ENCODE data around the gene RUVBL1.

RUVBL1 gene

DNA sequence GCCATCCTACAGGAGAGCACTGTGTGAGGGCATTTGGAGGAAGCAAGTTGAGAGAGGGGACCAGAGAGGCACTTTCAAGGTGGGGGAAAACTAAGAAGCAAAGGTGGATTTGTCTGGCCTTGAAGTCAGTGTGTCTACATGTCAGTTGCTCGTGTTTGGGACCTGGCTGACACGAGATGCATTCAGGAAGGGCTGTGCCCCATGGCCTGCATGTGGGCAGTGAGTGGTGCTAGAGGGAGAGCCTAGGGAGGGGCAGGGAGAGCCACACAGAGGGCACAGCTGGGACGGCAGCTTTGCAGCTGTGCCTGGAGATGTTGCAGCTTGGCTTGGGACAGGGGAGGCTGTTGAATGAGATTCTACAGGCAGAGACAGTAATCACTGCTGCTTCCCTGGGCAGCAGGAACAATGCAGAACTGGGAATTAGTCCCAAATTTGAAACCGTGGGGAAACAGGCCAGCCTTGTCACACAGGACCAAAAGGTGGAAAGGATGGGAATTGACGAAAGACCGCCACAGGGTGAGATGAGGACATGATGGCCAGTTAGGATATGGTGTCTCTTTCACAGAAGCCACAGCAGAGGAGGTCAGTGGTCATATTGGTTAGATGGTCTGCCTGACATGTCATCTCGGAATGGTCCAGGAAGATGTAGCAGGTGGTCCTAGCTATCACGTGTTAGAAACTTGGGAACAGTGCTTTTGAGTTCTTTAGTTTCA, 61.4 kb downstream of the RUVBL1 start:
- H4K20me1 ChIP-seq: peaks cover 57 to 100% (median 97%) of the 10 kb centered on the region in 11 experiments; a peak in 21 of 22 replicates
- H3K9ac ChIP-seq: no peak overlapping the region
- no peaks in the 10 kb centered on the region for H3K27me3 ChIP-seq
- no peak for TF ChIP-seq Cebpa-rat (IDR thresholded peaks at IDR 0.05)
- no peak overlapping the region for H3K27ac ChIP-seq
- H3K4me1 ChIP-seq: no peaks in the 10 kb centered on the region
- H3K9me3 ChIP-seq (replicated peaks in 1 of 11): no peaks in the 10 kb centered on the region
- no peak overlapping the region for H3K4me3 ChIP-seq
- peaks cover 99 to 100% (median 100%) of the 10 kb centered on the region in 11 experiments for H3K36me3 ChIP-seq
- no peak overlapping the region for H3K4me2 ChIP-seq

GRCh38 chr3:128060473-128061381, 62.9 kb downstream of the RUVBL1 start:
- peaks cover 52 to 100% (median 97%) of the 10 kb centered on the region in 11 experiments; a peak in 21 of 22 replicates for H4K20me1 ChIP-seq
- H3K9ac ChIP-seq: 0 out of 22 replicates have a peak overlapping the region, but pooled peaks of 1 of the 11 experiments have one; percentile 5
- H3K4me1 ChIP-seq: peaks cover 0 to 3% (median under 1%) of the 10 kb centered on the region in 10 experiments; a peak in 7 of 20 replicates
- no peak overlapping the region for H3K27ac ChIP-seq
- TF ChIP-seq Cebpa-rat (IDR thresholded peaks at IDR 0.05): no peak
- H3K4me2 ChIP-seq: no peak overlapping the region
- H3K4me3 ChIP-seq: no peak overlapping the region
- no peaks in the 10 kb centered on the region for H3K27me3 ChIP-seq
- H3K9me3 ChIP-seq (replicated peaks in 1 of 11): no peaks in the 10 kb centered on the region
- peaks cover 99 to 100% (median 100%) of the 10 kb centered on the region in 11 experiments for H3K36me3 ChIP-seq

DNA sequence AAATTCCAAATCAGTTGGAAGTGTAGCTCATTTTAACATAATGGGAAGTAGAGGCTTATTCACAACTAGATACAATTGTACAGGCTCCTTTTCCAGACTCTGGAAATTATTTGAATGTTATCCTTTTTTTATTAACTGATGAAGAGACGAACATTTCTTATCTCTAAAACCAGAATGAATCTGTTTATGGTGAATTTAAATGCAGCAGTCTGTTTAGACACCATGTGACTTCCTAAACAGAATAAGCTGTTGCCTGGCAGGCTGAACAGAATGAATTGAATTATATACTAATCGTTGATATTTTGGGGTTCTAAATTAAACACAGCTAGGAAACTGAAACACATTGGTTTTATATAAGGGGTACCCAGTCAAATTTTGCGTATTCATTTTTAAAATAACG, 67.4 kb downstream of the RUVBL1 start:
- Histone ChIP-seq H3K4me3 (no peak overlapping the region), H3K4me2 (no peak overlapping the region), H3K27me3 (no peaks in the 10 kb centered on the region), H3K27ac (no peak overlapping the region), H3K36me3 (peaks cover 78 to 85% (median 80%) of the 10 kb centered on the region in 11 experiments), H3K4me1 (peaks cover 28 to 33% (median 30%) of the 10 kb centered on the region in 10 experiments), H3K9me3 (replicated peaks in 1 of 11) (no peaks in the 10 kb centered on the region), H4K20me1 (peaks cover 48 to 89% (median 79%) of the 10 kb centered on the region in 11 experiments), H3K9ac (no peak overlapping the region)
- TF ChIP-seq Cebpa-rat (IDR thresholded peaks at IDR 0.05): no peak

DNA sequence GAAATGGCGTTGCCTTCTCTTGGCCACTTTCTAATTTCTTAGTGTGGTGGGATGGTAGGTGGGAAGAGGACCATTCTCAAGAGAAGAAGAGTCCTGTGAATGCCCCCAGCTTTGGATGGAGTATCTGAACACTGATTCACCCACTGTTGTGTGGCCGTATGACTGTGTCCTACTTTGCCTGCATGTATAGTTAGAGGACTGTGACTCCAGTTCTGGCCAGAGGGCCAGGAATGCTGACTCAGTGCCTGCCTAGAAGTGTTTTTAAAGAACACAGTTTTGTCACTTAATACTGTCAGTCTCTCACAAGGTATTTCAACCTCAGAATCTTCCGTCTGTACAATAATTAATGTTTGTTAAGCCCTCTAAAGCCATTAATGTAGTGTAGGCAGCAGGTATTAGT, 69.2 kb downstream of the RUVBL1 start:
- no peaks in the 10 kb centered on the region for H3K27me3 ChIP-seq
- peaks cover 59 to 66% (median 61%) of the 10 kb centered on the region in 11 experiments for H3K36me3 ChIP-seq
- no peaks in the 10 kb centered on the region for H3K9me3 ChIP-seq (replicated peaks in 1 of 11)
- peaks cover 37 to 70% (median 60%) of the 10 kb centered on the region in 11 experiments for H4K20me1 ChIP-seq
- no peak for TF ChIP-seq Cebpa-rat (IDR thresholded peaks at IDR 0.05)
- H3K27ac ChIP-seq: peak overlapping the region in 4 of 11 experiments; percentile 3 to 12 (median 7); a peak in 3 of 22 replicates
- H3K4me2 ChIP-seq: peak overlapping the region; percentile 81 to 98 (median 92)
- peak overlapping the region; percentile 93 to 99 (median 98); a peak in 21 of 22 replicates for H3K9ac ChIP-seq
- peak overlapping the region; percentile 87 to 100 (median 97) for H3K4me3 ChIP-seq
- peaks cover 32 to 37% (median 34%) of the 10 kb centered on the region in 10 experiments for H3K4me1 ChIP-seq

GRCh38 chr3:128053614-128054013, 70.0 kb downstream of the RUVBL1 start:
- Histone ChIP-seq H3K27me3 (no peaks in the 10 kb centered on the region), H3K4me3 (peak overlapping the region; percentile 87 to 100 (median 97)), H3K4me1 (peaks cover 32 to 37% (median 34%) of the 10 kb centered on the region in 10 experiments), H3K36me3 (peaks cover 51 to 58% (median 53%) of the 10 kb centered on the region in 11 experiments), H3K27ac (peak overlapping the region in 8 of 11 experiments; percentile 92 to 98 (median 96); a peak in 17 of 22 replicates), H4K20me1 (peaks cover 31 to 62% (median 54%) of the 10 kb centered on the region in 11 experiments), H3K9me3 (replicated peaks in 1 of 11) (no peaks in the 10 kb centered on the region), H3K4me2 (peak overlapping the region; percentile 81 to 98 (median 92)), H3K9ac (peak overlapping the region; percentile 93 to 99 (median 98))
- no peak for TF ChIP-seq Cebpa-rat (IDR thresholded peaks at IDR 0.05)

DNA sequence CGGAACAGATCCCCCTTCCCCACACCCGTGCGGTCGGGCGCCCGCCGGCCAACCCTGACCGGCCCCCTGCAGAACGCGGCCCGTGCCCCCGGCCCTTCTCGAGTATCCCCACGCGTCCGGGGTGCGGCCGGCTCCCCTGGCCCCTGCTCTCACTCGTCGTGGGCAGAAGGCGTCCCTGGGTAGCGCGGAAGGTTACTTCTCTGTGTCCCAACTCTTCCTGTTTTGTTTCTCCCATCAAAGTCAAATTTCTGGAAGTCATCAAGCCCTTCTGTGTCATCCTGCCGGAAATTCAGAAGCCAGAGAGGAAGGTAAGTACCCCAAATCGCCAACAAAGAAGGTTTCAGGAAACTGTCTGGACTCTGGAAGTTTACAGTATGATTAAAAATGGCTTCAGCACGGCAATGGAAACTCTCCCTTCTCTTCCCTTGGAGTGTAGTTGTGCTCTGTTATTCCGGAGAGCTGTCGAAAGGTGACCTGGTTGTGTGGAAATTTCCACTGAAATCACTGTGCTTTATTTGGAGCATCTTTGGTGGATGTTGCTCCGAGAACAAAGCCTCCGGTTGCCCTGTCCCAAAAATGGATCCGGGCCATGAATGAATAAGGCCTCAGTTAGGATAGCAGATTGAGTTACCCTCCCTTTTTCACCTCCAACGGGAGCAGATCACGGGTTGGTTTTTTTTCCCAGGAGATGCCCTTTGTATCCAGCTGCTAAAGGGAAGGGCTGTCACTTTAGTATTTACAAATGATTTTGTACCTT, 70.8 kb downstream of the RUVBL1 start:
- no peaks in the 10 kb centered on the region for H3K9me3 ChIP-seq (replicated peaks in 1 of 11)
- peak overlapping the region; percentile 81 to 98 (median 92) for H3K4me2 ChIP-seq
- peak overlapping the region; percentile 93 to 99 (median 98) for H3K9ac ChIP-seq
- no peaks in the 10 kb centered on the region for H3K27me3 ChIP-seq
- peak overlapping the region; percentile 87 to 100 (median 97) for H3K4me3 ChIP-seq
- peaks cover 32 to 37% (median 34%) of the 10 kb centered on the region in 10 experiments for H3K4me1 ChIP-seq
- no peak for TF ChIP-seq Cebpa-rat (IDR thresholded peaks at IDR 0.05)
- H3K27ac ChIP-seq: peak overlapping the region; percentile 89 to 98 (median 96)
- H3K36me3 ChIP-seq: peaks cover 43 to 50% (median 45%) of the 10 kb centered on the region in 11 experiments
- H4K20me1 ChIP-seq: peaks cover 28 to 54% (median 47%) of the 10 kb centered on the region in 11 experiments

- peaks cover 24 to 46% (median 39%) of the 10 kb centered on the region in 11 experiments for H4K20me1 ChIP-seq
- no peaks in the 10 kb centered on the region for H3K9me3 ChIP-seq (replicated peaks in 1 of 11)
- no peaks in the 10 kb centered on the region for H3K27me3 ChIP-seq
- peaks cover 35 to 42% (median 38%) of the 10 kb centered on the region in 11 experiments for H3K36me3 ChIP-seq
- H3K9ac ChIP-seq: peak within 1 kb of the TSS; percentile 93 to 99 (median 98)
- H3K4me3 ChIP-seq: peak within 1 kb of the TSS; percentile 87 to 100 (median 97)
- peak within 1 kb of the TSS; percentile 89 to 98 (median 96) for H3K27ac ChIP-seq
- H3K4me2 ChIP-seq: peak within 1 kb of the TSS; percentile 89 to 98 (median 95)
- no peak for TF ChIP-seq Cebpa-rat (IDR thresholded peaks at IDR 0.05)
- peaks cover 32 to 37% (median 34%) of the 10 kb centered on the region in 10 experiments for H3K4me1 ChIP-seq
Measured at GRCh38 chr3:128051837-128052594, 71.6 kb downstream of the RUVBL1 start, which contains the start of gene SEC61A1. SEC61A1 (plus strand) TSS chr3:128052437; CDS start chr3:128052553, 116 bp downstream.

Measured in BLaER1 treated with 17β-estradiol and CSF1 and Interleukin-3, amounts not matched to agents 10 nM and 100 nM (cell line).